GM23248 (cell line): ENCODE measurements around the gene SLC7A11. TPM values are rescaled to one million over a fixed set of nuclear protein-coding genes. Genes with fewer than 3 reads are reported as not detected.
A peak's percentile ranks its signal among the peaks of the same experiment; 100 is the strongest.

ENCODE experiments used
- DNase-seq: peaks from one replicate; pipeline ENCODE4 v3.0.0-alpha.2; 2015
- H2AFZ ChIP-seq: fragments of 200-600 bp; sonication (generic); 2 replicates; pipeline ENCODE4 v1.6.1; 2016; ENCODE audit warnings: antibody characterized with exemption
- H3F3A ChIP-seq: fragments of 200-600 bp; sonication (generic); 2 replicates; pipeline ENCODE4 v1.6.1; 2016; ENCODE audit warnings: mild to moderate bottlenecking, antibody characterized with exemption, mixed run types; ENCODE audit not compliant: insufficient read depth
- H3K27ac ChIP-seq: fragments of 200-600 bp; sonication (generic); 2 replicates; pipeline ENCODE4 v1.5.1; 2016; ENCODE audit warnings: mild to moderate bottlenecking
- H3K27me3 ChIP-seq: fragments of 200-600 bp; sonication (generic); replicated peaks from 2 replicates; pipeline ENCODE4 v1.6.1; 2016; ENCODE audit warnings: mild to moderate bottlenecking; ENCODE audit not compliant: insufficient read depth
- H3K36me3 ChIP-seq: fragments of 200-600 bp; sonication (generic); 2 replicates; pipeline ENCODE4 v1.6.1; 2016; ENCODE audit warnings: low read depth, mild to moderate bottlenecking
- H3K4me1 ChIP-seq: fragments of 200-600 bp; sonication (generic); 2 replicates; pipeline ENCODE4 v1.6.1; 2016; ENCODE audit warnings: mild to moderate bottlenecking; ENCODE audit not compliant: insufficient read depth
- H3K4me2 ChIP-seq: fragments of 200-600 bp; sonication (generic); one replicate; pipeline ENCODE4 v1.6.1; 2016; ENCODE audit warnings: mild to moderate bottlenecking; ENCODE audit not compliant: unreplicated experiment
- H3K4me3 ChIP-seq: fragments of 200-600 bp; sonication (generic); 2 replicates; pipeline ENCODE4 v1.5.1; 2016; ENCODE audit warnings: mild to moderate bottlenecking
- H3K79me2 ChIP-seq: fragments of 200-600 bp; sonication (generic); 2 replicates; pipeline ENCODE4 v1.6.1; 2016; ENCODE audit warnings: mild to moderate bottlenecking; ENCODE audit not compliant: insufficient read depth
- H3K9ac ChIP-seq: fragments of 200-600 bp; sonication (generic); 2 replicates; pipeline ENCODE4 v1.6.1; 2016; ENCODE audit warnings: mild to moderate bottlenecking
- H3K9me2 ChIP-seq: fragments of 200-600 bp; sonication (generic); 2 replicates; pipeline ENCODE4 v1.6.1; 2016; ENCODE audit warnings: mixed run types, mild to moderate bottlenecking, moderate library complexity; ENCODE audit not compliant: insufficient read depth
- H3K9me3 ChIP-seq: fragments of 200-600 bp; sonication (generic); one replicate; pipeline ENCODE4 v1.6.1; 2017; ENCODE audit warnings: low read depth
- H4K20me1 ChIP-seq: fragments of 200-600 bp; sonication (generic); 2 replicates; pipeline ENCODE4 v1.6.0; 2016; ENCODE audit not compliant: insufficient read depth
- EZH2 ChIP-seq: fragments of 200-600 bp; sonication (generic); IDR thresholded peaks from 2 replicates; pipeline ENCODE4 v1.6.1; 2018; ENCODE audit warnings: antibody characterized with exemption, mild to moderate bottlenecking; ENCODE audit not compliant: insufficient read depth, poor library complexity, severe bottlenecking
- EZH2phosphoT487 ChIP-seq: fragments of 200-600 bp; sonication (generic); IDR thresholded peaks from 2 replicates; pipeline ENCODE4 v1.6.1; 2018; ENCODE audit warnings: antibody characterized with exemption, moderate library complexity, mild to moderate bottlenecking, low read depth; ENCODE audit not compliant: insufficient read depth
- WGBS, 2 experiments: methylation state at CpG; one replicate each; pipeline ENCODE4 v1.1.6; 2015 to 2017; ENCODE audit warnings: low lambda C conversion rate in 2 of 2, low coverage in 1 of 2; ENCODE audit errors: missing lambda C conversion rate in 2 of 2; 5-methylcytosine and 5-hydroxymethylcytosine counted together
- in situ Hi-C: fragments of 300-500 bp; cut with MboI; formaldehyde crosslinking; loops from 2 replicates; pipeline ENCODE4 v1.15.0; 2020
- polyA plus RNA-seq: library from polyadenylated mRNA; unstranded; fragments of >200 nt; fragmentation: Nextera tagmentation; extraction: Ambion mirVana; gene quantifications from 2 replicates; pipeline ENCODE4 v1.2.1, GENCODE V29; 2016
- total RNA-seq: library from RNA; depleted of rRNA; stranded (reverse); fragments of >200 nt; shearing (Covaris generic); gene quantifications from 2 replicates; pipeline ENCODE4 v1.2.3, GENCODE V29; 2014

SLC7A11 gene
- total and polyA plus RNA-seq, 2 experiments from 2014 or later: 19.6 to 72.3 TPM

DNA sequence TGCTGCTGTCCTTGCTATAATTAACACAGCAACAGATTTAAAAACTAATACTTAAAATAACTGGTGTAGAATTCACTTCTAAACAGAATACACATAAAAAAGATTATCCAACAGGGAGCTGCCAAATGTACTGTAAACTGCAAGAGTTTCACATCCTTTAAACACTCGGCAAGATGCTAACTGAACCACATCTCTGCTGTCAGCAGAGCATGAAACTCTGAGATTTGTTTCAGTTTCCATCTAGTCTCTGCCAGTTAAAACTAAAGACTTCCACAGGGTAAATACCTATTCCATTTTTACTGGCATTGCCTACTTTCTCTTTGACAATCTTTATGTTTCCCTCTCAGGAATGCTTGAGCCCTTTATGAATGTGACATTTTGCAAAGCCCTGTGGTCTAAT is 127.7 kb downstream of the SLC7A11 start:
- H3K27ac ChIP-seq: no peak overlapping the region
- no peaks in the 10 kb centered on the region for H3K79me2 ChIP-seq
- DNase-seq: peak; percentile 3

More for the DNA sequence above, 127.7 kb downstream of the SLC7A11 start:
- in situ Hi-C loops: no loop called here
- H3K36me3 ChIP-seq: no peaks in the 10 kb centered on the region
- H3K27me3 ChIP-seq: no peaks in the 10 kb centered on the region
- H4K20me1 ChIP-seq: no peaks in the 10 kb centered on the region
- peak overlapping the region; percentile 27; the same call in 1 of the 2 replicates for H2AFZ ChIP-seq
- WGBS, 2 experiments: 56 to 65% methylated on average over 1 of the region's 1 CpG
- H3K4me1 ChIP-seq: peaks cover 29% of the 10 kb centered on the region
- H3K9me3 ChIP-seq: no peaks in the 10 kb centered on the region
- H3K4me2 ChIP-seq: no peak overlapping the region
- no peak overlapping the region for H3K4me3 ChIP-seq
- no peak for TF ChIP-seq EZH2
- no peak for TF ChIP-seq EZH2phosphoT487
- no peak overlapping the region for H3K9ac ChIP-seq
- peaks cover 18% of the 10 kb centered on the region; the same call in 1 of the 2 replicates for H3F3A ChIP-seq
- H3K9me2 ChIP-seq: no peaks in the 10 kb centered on the region
